ENCODE data around the gene CEP192.
"Not testable (repeated sequence)": the region's sequence is repeated elsewhere in the genome, so short reads cannot be mapped to it uniquely, and the experiment has no call there.

Gene CEP192

DNA sequence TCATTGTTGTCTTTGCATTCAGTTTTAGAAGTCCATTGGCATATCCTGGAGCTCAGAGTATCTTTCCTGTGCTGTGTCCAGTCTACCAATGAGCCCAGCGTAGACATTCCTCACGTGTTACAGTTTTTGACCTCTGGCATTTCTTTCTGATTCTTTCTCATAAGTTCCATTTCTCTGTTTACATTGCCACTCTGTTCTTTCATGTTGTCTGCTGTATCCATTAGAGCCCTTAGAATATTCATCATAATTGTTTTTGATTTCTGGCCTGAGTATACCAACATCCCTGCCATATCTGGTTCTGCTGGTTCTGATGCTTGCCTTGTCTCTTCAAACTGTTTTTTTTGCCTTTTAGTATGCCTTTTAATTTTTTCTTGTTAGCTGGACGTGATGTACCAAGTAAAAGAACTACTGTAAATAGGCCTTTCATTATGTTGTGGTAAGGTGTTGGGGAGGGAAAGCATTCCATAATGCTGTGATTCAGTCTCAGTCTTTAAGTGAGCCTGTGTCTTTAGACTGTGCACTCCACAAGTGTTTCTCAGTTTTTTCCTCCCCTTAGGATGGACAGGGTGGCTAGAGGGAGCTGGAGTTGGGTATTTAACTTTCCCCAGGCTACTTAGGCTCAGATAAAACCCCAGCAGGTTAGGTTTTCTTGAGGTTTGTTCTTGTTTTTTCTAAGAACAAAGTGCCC lies 35.6 kb downstream of the CEP192 start:
- no peak for DNase-seq

DNA sequence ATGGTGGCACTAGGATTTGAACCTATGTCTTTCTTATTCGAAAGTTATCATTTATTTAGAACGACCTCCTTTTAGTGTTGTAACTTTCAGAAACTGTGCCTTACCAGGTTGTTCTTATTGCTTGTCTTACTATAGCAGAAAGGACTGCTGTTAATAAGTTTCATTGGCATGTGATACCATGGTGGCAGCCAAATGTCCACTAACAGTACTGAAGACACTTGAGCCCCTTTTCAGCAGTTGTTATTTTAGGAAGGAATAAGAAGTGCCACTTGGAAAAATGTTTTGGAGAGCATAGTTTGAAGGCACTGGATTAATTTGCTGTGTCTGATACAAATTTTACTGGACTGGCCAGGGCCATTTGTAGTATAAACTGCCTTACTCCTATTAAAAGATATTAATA lies 37.7 kb downstream of the CEP192 start:
- DNase-seq = no peak

DNA sequence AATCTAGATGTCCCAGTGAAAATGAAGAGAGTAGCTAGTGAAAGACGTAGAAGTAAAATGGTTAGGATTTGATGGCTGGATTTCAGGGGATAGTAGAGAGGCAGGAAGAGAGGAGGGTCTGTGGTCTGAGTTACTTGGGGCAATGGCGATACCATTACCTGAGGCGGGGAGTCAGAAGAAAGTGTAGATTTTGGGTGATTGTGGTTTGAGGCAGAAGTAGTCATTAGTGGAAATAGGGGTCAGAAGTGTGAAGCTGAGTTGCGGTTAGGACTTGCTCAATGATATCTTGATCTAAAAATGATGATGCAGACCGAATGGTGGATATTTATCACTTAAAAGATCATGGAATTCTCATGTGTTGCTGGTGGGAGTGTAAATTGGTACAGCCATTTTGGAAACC lies 41.0 kb downstream of the CEP192 start:
- no peak for DNase-seq

DNA sequence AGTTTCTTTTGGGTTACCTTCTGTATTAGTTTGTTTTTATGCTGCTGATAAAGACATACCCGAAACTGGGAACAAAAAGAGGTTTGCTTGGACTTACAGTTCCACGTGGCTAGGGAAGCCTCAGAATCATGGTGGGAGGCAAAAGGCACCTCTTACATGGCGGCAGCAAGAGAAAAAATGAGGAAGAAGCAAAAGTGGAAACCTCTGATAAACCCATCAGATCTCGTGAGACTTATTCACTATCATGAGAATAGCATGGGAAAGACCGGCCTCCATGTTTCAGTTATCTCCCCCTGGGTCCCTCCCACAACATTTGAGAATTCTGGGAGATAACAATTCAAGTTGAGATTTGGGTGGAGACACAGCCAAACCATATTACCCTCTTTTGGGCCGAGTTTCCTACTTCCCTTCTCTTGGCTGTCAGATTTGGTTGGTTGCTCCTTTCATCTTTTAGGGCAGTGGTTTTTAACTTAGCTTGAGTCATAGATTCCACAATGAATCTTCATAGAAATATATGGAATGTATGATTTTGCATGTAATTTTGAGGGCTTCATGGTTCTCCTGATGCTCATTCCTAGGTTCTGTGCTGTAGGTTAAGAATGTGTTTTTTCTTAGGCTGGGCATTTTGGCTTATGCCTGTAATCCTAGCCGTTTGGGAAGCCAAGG lies 44.2 kb downstream of the CEP192 start:
- DNase-seq = no peak

DNA sequence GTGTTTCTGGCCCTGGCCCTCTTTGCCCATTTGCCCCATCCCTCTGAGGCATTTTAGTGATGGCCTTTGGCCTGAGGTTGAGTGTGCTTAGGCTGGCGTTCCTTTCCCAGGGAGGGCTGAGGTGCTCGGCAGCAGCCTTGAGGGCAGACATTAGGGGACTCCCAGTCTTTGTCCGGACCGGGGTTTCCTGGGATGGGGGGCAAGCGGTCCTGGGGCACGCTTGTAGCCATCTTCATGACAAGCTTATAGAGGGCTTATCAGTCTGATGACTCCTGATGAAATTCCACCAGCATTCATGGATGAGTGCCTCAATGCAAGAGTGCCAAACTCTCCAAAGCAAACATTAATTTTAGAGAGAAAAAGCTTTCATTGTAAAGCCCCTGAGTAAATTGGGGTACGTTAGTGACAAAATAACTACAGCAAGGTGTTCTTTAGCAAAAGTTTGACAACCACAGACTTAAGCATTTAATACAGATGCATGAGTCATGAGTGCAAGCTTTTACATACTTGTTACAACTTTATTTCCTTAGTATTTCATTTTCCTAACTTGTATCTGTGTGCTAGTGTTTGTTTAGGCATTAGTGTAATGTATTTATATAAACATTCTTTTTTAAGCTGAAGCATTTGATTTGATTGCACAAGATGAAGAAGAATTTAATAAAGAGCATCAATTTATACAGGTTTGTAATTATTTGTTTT lies 45.6 kb downstream of the CEP192 start:
- DNase-seq = no peak

DNA sequence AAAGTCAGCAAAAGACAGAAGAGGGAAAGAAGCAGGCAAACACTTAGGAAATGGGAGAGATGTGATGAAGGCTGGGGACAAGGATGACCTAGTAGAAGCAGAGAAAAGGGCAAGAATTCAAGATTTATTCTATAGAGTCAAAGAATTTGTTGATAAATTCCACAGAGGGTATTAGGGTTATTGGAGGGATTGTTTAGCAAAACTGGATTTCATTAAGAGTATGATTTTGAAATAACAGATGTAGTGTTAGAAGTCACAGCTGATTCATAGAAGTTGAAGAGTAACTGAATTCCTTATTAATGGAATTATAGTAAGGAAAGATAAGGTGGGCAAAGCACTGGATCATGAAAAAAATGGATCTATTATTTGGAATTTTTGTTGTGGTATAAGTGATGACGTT lies 48.6 kb downstream of the CEP192 start:
- DNase-seq = no peak

DNA sequence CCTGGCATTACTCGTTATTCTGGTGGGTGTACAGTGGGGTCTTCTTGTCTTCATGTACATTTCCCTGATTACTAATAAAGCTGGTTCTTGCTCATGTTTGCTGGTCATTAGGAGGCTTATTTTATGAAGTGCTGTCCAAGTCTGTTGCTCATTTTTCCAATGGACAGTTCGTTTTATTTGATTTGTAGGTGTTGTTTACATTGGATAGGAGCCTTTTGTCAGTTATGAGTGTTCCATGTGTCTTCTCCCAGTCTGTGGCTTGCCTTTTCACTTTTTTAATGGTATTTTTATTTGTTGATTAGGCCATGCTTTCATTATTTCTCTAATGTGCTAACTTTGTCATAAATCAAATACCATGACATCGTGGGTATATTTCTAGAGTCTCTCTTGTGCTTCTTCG lies 51.9 kb downstream of the CEP192 start:
- DNase-seq = no peak

DNA sequence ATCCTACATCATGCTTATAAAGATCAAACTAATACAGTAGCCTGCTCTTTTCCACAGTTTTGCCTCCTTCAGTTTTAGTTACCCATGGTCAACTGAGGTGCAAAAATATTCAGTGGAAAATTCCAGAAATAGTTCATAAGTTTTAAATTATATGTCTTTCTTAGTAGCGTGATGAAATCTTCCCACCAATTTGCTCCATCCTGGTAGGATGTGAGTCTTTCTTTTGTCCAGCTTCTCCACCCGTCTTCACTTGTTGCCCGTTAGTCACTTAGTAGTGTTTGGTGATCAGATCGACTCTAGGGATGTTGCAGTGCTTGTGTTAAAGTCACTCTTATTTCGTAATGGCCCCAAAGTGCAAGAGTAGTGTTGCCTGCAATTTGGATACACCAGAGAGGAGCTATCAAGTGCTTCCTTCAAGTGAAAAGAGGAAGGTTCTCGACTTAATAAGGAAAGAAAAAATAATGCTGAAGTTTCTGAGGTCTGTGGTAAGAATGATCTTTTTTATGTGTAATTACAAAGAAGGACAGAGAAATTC lies 57.0 kb downstream of the CEP192 start:
- no peak for DNase-seq

DNA sequence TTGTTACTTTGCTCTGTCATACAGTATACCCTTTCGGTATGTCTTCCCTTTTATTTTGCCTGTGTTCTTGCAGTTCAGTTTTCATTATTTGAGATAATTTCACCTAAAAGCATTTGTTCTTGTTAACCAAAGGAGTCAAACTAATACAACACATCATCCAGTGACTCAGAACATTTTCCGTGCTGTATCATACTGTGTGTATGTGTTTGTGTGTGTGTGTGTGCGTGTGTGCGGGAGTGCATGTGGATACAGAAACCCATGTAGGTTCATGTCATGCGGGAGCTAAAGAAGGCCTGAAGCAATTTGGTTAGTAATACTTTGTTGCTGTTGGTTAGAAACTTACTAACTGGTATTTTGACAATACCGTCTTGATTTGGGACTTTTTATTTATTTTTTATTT lies 60.0 kb downstream of the CEP192 start:
- no peak for DNase-seq

DNA sequence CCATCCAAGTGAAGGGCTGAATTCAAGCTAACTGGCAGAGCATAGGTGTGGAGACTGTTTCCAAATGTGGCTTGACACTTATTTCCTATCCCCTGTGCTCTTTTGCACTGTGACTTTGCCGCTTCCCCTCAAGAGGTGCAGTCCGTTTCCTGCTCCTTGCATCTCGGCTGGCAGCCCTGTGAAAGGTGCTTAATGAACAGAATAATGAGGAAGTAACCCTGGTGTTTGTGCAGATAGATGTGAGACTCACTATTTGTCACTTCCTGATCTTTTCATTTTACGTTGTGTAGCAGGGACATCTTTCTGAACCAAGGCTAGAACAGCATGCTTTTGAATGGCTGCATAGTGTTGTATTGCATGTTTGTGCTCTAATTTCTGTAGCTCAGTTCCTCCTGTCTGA lies 60.8 kb downstream of the CEP192 start:
- DNase-seq = peak in 1 of 51 donors; percentile 1

DNA sequence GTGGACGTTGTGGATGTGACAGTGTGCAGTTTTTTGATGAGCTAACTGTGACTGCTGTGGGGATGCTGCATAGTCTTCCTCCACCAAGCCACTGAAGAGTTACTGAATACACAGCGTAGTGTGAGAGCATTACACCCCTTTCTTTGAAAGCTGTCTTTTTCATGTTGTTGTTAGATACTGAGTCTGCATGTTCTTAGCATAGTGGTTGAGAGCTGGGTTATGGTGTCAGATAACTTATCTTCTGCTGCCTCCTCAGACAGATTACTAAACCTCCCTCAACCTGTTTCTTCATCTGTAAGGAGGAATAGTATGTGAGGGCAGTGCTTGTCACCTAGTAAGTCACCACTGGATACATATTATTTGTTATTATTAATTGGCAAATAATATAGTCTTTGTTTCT lies 63.2 kb downstream of the CEP192 start:
- no peak for DNase-seq

DNA sequence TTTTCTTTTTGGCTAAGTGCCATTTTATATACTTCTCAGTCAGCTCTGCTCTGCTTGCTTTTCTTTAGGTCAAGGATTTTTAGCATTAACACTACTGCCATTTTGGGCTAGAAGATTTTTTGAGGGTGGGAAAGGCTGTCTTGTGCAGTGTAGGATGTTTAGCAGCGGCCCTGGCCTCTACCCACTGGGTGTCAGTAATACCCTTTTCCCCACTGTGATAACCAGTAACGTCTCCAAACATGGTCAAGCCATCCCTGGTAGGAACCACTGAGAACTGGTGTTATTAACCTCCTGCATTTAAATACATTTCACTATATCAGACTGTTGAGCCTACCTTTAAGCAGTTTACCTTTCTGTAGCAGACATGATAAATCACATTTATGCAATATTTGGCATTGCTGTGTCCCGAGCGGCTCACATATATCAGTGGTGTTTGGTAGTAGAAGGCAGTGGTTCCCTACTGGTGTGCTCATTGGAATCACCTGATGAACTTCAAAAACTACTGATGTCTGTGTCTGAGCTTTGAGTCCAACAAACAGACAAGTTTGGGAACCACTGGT lies 70.5 kb downstream of the CEP192 start:
- DNase-seq = no peak

DNA sequence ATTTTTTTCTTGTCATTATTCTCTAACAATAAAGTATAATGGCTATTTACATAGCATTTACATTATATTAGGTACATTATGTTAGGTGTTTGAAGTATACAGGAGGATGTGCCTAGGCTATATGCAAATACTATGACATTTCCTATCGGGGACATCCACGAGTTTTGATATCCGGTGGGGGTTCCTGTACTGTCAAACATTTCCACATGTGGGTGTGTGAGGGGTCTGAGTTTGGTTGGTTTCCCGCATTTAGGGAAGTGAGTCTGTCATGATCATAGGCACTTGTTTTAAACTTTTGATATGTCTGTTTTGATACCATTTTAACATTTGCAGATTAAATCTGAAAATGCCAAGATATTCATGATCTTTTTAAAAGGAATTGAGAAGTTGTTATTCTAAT lies 76.0 kb downstream of the CEP192 start:
- no peak for DNase-seq

DNA sequence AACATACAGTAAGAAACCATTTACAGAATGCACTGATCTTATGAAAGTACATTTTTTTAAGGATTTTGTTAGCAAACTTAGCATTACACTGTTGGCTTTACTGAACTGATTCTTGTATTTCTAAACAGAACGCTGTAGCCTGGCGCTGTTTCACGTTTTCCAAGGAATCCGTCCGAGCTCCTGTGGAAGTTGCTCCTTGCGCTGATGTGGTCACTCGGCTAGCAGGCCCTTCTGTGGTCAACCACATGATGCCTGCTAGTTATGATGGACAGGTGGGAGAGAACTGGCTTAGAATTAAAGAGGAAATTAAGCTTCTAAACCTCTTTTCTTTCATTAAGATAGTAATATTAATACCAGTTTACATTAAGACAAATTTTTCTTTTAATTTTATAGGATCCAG lies 76.8 kb downstream of the CEP192 start:
- DNase-seq = no peak

DNA sequence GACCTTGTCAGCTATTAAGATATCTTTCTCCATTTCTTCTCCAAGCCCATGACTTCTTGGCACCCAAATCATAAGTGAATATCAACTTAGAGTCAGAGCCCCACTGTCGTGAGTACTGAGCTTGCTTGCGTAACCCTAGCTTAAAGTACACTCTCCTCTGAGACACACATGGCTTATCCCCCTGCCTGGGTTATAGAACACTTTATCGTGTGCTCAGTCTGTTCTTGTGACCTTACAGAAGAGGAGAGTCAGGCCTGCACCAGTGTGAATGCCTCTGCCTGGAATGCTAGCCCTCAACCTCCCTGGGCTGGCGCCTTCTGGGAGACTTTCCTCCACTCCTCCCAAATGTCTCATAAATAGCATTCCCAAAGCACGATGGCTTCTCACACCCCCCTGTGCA lies 79.3 kb downstream of the CEP192 start:
- no peak for DNase-seq

DNA sequence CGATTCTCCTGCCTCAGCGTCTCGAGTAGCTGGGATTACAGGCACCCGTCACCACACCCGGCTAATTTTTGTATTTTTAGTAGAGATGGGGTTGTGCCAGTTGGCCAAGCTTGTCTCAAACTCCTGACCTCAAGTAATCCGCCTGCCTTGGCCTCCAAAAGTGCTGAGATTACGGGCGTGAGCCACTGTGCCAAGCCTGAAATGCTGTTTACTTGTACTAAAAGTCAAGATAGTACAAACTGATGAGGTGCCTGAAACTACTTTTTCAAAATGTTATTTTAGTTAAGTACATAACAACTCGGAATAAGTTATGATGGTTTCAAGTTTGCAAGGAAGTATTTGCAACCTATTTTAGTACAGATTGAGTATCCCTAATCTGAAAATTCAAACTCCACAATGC lies 85.7 kb downstream of the CEP192 start:
- no peak for DNase-seq

DNA sequence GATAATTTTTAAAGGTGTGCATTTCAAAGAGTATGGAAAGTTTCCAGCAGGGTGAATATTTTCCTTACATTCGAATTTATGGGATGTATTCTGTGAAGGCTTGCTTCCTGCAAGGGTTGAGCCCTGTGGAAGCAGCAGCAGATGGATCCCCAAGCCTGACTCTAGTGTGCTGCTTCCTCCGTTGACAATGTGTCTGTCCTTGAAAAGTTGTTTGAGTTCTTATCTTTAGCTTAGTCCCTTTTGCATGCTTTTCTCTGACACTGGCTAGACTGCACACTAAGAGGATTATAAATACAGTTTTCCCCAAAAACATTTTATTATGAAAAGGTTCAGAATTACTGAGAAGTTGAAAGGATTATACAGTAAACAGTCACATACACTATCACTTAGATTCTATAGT lies 86.3 kb downstream of the CEP192 start:
- no peak for DNase-seq

DNA sequence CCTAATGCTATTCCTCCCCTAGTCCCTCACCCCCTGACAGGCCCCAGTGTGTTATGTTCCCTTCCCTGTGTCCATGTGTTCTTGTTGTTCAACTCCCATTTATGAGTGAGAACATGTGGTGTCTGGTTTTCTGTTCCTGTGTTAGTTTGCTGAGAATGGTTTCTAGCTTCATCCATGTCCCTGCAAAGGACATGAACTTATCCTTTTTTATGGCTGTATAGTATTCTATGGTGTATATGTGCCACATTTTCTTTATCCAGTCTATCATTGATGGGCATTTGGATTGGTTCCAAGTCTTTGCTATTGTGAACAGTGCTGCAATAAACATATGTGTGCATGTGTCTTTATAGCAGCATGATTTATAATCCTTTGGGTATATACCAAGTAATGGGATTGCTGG lies 86.9 kb downstream of the CEP192 start:
- not testable (repeated sequence) for DNase-seq

DNA sequence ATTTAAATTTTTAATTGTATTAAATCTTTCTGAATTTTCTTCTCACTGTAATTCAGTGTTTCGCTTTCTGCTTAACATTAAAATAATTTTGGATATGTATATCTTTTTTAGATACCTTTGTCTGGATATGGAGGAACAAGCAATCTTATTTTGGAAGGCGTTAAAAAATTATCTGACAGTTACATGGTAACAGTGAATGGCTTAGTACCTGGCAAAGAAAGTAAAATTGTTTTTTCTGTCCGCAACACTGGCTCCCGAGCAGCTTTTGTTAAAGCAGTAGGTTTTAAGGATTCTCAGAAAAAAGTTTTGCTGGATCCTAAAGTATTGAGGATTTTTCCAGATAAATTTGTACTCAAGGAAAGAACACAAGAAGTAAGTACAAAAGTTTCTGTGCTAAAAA lies 95.7 kb downstream of the CEP192 start:
- no peak for DNase-seq

DNA sequence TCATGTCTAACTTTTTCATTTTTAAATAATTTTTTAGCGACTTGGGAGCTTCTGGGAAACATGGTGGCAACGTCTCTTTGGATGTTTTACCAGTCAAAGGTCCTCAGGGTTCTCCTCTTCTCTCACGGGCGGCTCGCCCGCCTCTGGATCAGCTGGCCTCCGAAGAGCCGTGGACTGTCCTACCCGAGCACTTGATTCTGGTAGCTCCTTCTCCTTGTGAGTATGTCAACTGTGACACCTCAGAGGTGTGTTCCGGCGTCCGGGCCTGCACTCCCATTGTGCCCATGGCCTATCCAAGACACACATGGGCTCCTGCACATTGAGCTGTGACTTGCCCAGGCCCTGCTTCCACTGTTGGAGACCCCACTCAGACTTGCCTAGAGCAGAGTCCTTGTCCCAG lies 104.3 kb downstream of the CEP192 start:
- DNase-seq = no peak

DNA sequence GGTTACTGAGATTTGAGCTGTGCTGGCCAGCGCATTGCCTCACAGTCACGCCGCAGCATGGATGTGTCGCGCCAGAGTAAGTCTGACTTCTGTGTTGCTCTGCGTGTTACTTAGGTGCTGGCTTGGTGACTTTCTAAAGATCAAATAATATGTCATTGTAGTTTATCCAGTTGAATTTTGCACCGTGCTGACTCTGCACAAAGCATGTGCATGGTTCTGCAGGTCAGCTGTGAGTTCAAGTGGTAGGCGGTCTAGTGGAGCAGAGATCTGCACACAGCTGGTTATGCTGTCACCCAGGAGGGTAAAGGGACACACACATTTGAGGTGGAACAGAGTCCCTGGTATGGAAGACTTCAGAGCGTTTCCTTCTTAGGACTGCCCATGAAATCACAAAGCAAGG lies 105.1 kb downstream of the CEP192 start:
- no peak for DNase-seq

DNA sequence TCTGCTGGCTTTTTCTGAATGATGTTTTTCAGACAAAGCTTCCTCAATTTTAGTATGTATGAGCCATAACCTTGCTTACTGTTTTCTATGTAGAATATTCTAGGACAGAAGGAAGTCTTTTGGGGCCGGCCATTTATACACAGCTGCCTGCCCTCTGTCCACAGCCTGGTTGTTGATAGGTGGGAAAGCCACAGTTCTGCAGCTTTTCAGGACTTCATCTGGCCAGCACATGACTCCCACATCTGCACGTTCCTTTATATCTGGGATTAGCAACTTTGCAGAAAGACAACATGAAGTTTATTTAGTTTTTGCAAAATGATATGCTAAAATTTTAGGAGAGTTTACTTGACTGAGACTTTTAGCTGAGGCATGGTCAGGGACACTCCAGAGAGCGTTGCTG lies 105.6 kb downstream of the CEP192 start:
- no peak for DNase-seq

DNA sequence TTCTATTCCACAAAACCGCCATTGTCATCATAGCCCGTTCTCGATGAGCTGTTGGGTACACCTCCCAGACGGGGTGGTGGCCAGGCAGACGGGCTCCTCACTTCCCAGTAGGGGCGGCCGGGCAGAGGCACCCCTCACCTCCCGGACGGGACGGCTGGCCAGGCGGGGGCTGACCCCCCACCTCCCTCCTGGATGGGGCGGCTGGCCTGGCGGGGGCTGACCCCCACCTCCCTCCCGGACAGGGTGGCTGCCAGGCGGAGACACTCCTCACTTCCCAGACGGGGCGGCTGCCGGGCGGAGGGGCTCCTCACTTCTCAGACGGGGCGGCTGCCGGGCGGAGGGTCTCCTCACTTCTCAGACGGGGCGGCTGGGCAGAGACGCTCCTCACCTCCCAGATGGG lies 106.9 kb downstream of the CEP192 start:
- not testable (repeated sequence) for DNase-seq

Data from hypothalamus (tissue), 51 donors.